HG03378 (cell line): Measurements from ENCODE around the gene PTPRR.

Source experiments
- ATAC-seq: cut with Tn5 transposase; IDR thresholded peaks from one replicate; pipeline ENCODE4 v1.9.1; 2021; ENCODE audit warnings: mild to moderate bottlenecking, moderate library complexity; ENCODE audit not compliant: unreplicated experiment

The PTPRR gene

DNA sequence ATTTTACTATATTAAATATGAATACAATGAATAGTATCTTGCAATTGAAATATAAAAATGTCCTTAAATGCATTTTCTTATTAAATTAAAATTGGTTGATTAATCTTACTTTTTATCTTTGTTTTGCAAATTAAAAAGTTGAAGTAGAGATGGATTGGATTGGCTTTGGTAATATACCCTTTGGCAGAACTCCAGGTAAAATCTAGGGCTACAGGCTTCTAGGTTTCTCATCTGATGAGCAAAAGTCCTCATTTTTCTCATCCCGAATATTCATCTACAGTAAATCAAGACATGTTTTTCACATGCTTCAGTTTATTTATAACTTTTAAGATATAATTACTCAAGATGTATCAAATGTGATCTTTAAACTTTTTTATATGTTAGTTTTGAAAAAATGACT lies 2.2 kb downstream of the PTPRR start:
- no peak for ATAC-seq

DNA sequence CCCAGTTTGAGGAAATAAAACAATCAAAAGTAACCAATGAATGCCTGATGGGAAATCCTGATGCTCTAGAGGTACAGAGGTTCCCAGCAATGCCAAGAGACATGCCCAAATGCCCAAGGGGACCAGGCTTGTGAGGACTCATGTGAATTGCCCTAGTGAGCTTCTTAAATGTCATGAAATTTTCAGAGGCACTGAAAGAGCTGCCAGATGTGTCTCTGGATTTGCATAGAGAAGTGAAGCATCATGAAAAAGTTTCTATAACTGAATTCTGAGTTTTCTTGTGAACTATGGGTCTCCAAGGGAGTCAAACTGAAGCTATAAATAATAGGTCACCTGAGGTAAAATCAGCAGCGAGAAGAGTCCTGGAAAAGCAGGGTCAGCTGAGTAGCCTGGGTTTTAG lies 9.9 kb downstream of the PTPRR start:
- ATAC-seq, result no peak

DNA sequence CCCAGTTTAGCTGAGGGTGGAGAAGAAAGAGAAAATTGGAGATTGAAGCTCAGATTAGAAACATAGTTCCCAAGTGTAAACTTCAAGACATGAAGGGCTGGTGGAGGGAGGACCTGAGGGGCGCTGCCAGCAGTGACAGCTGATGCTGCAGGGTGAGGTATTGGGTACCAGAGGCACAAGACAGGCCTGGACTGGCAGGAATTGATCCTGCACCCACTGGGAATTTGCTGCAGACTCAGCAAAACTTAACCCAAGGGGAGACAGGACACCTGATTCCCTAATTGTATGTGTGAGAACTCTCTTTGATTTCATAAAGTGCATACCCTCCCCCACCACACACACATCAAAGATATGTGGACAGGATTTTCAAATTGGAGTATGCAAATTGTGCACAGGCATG lies 11.6 kb downstream of the PTPRR start:
- ATAC-seq, result no peak

DNA sequence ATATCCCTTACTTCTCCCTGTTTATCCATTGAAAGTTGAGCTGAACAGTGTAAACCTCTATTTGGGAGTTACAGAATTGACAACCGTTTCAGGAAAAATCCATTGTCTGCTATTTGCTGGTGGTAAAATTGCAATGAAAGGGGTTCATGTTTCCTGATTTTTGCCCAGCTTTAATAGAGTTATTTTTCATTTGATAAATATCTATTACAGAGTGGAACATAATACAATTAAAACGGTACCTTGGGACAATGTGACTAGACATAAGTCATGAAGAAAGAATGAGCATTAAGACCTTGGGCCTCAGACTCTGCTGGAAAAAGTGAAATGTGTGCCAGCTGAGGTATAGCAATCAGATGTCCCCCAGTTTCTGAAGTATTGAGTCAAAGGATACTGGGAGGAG lies 13.1 kb downstream of the PTPRR start:
- ATAC-seq, result no peak

DNA sequence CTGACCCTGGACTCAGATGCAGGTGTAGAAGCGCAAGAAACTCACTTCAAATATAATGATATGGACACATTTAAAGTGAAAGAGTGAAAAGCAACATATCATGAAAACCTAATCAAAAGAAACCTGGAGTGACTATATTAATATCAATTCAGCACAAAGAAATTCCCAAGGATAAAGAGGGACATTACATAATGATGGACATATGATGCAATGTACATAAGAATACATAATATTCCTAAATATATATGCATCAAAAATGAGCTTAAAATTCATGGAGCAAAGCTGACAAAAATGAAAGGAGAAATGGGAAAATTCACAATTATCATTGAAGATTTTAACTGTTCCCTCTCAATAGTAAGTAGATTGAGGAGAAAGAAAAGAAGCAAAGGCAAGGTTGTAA lies 24.6 kb downstream of the PTPRR start:
- no peak for ATAC-seq

DNA sequence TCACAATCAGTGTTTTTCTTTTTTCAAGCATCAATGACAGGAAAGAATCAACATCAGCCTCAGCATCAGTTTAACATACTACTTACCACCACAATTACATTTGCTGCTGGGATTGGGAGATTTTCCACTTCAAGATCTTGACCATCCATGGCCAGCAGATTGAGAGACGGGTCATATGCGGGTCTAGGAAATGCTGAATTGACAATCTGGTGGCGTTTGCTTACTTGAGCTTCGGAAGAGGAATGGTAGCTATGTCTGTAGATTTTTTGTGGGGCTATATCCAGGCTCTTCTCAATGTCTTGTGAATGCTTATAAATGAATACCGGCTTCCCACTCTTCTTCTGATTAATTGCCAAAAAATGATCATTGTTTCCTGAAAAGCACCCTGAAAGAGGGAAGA lies 27.9 kb downstream of the PTPRR start:
- no peak for ATAC-seq

DNA sequence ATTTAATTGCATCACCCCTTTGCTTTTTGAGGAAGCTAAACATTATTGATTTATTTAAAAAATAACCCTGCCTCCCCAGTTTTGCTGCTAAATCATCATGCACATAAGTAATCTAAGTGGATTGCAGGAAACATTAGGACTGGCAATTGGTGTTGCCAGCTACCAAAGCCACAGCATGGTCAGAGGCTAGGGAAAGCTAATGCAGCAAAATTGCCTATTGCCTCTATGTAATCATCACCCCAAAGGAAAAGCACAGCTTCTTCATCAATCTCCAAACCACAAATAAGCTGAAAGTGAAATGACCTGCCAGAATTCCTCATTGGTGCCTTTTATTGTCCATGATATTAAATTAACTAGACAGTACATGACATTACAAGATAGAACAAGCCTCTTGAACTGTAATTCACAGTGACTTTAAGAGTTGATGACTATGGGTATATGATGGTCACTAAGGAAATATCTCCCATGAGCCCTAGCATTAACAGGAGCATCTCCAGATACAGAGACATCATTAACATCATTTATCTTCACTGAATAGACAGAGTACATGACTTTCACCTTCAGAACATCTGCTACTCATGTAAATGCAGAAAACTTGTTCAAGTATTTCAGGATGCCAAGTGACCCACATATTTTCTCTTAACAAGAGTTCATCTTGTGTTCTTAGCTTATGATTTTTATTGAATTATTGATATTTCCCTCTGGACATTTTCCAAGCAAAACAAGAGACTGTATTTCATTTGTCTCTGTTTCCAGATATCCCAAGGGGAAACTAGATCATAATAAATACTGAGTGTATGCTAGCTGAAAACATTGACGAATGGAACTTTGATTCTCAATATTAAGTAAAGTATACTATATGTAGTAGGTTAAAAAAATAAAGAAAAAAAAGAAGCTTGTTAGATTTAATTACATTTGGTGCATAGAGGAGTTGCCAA lies 29.4 kb downstream of the PTPRR start:
- ATAC-seq, result no peak

DNA sequence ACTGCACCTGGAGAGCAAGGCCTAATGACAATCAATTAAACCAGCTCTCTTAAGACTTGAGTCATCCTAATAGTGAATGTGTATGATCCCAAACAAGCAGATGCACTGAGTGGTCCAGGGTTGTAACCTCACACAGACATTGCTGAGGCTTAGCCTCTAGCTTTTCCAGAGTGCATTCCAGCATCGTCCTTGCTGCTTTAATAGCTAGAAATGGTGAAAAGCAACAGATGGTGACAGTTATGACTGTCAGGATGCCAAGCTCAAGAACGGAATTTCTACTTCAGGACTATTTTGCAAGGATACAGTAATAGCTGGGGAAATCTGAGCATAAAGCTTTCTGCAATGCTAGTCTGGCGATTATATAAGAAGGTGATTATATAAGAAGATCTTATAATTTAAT lies 34.6 kb downstream of the PTPRR start:
- ATAC-seq, result no peak

DNA sequence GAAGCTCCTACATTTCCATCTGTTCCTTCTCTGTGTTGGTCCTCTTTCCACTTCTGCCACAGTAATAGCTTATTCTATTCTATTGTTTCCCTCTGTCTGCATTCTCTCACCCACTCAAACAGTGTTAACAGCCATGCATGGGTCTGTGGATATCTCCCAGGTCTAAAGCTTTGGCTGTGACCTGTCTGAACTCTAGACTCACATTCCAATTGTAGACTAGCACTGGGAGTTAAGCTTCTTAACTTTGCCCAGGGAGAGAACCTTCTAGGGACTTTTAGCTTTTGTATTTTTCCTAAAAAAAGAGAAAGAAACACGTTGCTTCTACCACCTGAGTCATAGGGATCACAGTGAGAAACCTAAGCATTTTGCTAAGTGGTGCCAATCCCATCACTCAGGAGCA lies 36.7 kb downstream of the PTPRR start:
- ATAC-seq, result no peak

DNA sequence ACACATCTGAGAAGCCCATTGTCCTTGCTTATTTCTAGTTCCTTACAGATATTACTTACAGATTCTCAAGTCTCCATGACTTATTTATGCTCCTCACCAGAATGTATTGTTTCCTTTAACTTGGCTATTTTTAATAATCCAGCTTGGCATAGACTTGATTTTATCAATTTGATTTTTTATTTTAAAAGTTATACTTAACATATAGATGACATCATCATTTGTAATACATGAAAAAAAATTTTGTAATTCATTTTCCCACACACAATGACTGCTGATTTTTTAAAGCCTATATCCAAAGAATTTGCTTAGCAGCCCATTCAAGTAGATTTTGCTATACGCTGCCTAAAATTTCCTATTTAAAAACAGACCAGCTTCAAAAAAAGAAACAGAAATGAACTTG lies 39.8 kb downstream of the PTPRR start:
- ATAC-seq, result no peak

DNA sequence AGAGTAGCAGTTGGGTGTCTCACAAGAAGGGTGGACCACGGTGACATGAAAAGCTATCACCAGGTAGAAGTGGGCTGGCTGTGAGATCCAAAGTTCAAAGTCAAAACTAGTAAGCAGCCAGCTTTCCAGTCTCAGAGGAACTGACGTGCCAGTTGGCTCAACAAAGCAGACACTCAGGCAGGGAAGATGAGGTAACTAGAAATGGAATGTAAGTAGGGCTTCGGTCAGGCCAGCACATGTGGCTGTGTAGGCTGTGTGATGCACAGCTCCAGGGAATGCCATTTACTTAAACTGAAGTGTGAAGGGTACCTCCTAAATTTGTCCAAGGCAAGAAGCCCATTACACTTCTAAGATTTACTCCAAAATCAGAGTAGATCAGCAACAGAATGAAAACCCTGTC lies 43.6 kb downstream of the PTPRR start:
- no peak for ATAC-seq

DNA sequence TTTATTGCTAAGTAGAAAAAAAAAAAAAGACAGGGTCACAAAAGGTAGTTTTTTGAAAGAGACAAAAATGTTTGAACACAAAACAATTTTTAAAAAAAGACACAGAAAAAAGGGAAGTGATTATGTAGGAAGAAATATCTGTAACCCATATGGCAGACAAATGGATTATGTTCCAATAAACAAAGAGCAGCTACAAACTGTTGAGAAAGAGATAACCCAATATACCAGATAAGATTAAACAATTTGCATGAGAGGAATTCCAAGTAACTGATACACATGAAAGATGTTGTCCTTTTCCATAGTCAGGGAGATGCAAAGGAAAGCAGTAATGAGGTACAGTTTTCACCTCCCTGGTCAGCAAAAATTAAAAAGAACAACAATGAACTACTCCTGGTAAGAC lies 44.9 kb downstream of the PTPRR start:
- no peak for ATAC-seq

DNA sequence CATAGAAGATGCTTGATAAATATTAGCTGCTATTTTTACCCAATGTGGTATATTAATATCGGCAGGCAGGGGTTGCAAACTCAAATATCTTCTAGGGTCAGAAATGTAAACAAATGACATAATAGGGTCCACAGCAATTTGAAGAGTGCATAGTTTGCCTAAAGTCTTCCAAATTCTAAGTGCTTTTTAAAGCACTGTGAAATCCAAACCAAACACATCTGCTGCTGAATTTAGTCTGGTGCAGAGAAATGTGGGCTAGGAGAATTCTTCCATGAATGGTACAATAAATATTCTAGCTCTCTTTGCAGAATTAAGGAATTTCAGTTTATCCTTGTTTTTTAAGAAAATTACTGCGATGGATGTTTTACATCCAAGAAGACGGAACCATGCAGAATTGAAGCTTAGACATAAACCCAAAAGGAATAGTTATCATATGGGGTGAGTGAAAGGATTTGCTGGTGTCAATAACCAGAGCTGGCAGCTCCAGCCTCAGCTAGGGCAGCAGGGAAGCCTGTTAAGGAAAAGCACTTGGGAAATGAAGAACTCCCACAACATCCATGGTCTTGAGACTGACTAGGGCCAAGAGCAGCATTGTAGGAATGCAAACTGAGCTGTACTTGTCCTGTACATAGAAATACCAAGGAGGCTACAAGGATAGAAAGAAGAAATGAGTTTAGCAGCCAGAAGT lies 65.5 kb downstream of the PTPRR start:
- no peak for ATAC-seq

DNA sequence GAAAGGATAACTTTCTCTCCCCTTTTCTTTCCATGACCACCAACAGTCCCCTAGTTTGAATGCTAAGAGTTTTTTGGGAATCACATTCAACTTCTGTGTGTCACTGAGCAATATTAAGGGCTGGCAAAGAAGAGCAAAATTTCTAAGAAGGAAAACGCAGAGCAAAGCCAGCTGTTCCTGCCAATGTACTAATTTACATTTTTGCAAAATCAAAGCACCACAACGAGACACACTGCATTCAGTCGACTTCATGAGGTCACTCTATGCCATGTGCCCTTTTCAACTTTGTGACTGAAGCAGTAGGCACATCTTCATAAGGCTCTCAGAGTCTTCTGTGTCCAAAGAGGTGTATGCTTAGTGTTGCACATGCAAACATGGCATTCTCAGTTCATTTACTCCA lies 66.4 kb downstream of the PTPRR start:
- no peak for ATAC-seq

DNA sequence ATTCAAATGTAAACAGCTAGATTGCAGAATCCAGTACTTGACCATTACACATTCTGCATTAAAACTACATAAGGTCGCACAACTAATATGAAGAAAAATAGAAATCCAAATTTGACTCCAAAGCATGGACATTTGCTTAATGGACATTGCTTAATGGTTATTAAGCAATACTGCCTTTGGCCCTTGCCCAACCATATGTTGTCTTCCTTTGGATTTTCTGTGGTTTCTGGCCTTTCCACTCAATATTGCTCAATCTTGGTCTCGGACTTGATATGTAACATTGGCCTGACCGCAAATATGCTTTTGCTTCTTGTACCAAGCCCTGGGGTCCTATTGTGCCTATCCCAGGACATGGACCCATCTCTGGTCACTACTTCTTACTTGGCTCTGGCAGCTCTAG lies 67.2 kb downstream of the PTPRR start:
- ATAC-seq, result no peak

DNA sequence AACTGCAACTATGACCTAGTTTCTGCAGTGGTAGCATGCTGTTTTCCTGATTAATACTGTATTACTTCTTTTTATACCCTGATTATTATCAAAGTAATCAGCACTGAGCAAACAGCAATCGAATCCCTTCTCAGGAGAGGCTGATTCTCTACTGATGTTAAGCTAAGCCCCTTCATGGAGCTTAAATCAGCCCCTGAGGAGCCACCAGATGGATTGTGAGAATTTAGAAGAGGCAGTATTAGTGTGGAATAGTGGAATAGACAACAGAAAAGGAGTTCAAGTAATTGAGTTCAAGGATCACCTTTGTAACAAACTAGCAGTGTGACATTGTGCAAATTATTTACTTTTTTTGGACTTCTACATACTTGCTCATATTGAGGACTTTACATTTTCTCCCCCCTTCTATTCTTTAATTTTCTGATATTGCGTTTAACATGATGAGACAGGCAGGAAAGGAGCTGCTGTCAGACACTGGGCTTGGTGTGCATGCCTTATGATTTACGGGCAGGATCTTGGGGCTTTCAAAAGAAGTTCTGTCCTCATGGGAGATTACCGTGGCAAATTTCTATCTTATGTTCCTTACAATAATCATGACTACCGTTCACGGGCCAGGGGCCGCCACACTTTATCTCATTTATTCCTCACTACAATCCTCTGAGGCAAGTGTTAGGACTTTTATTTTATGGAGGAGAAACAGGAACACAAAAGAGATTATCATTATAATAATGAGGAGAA lies 68.0 kb downstream of the PTPRR start:
- ATAC-seq, result no peak

DNA sequence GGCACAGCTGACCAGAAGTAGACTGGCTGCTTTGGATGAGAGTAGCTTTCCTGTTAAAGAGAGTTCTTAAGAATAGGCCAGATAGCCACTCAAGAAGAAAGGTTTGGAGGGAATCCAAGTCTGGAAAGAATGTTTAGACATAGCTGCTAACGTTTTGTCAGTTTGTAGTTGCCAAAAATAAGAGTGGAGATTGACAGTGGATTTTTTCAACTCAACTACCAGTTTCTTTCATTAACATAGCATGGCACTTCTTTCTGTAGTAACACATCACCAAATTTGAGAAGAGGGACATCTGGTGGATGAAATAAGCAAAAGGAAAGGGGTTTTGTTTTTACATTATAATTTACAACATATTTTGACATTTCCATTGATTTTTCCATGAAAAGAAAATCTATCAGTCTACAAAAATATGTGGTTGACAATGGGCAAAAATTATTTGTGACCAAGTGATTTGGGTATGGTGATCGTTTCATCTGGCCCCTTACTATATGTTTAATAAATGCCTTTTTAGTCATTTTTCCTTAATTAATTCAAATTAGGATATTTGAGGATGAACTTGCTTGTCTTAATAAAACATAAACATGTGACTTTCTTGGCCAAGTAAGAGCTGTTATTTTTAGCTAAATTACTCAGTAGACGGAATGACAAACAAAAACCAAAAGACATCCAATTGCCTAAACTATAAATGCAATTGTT lies 71.1 kb downstream of the PTPRR start:
- ATAC-seq, result no peak

DNA sequence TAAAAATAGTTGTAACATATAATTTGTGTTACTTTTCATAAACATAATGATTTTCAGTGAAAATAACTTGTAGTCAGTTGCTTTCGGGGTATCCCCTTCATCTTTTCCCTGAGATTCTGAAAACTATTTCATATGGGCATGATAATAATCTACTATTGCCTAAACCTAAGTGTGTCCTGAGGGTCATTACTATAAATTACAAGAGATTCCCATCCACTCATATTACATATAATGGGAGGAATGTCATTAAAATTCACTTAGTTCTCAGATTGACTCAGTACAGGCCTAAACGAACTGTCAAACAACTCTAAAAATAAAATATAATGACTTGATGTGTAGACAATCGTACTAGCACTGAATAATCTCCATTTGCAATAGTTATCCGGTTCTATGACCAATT lies 72.7 kb downstream of the PTPRR start:
- no peak for ATAC-seq

DNA sequence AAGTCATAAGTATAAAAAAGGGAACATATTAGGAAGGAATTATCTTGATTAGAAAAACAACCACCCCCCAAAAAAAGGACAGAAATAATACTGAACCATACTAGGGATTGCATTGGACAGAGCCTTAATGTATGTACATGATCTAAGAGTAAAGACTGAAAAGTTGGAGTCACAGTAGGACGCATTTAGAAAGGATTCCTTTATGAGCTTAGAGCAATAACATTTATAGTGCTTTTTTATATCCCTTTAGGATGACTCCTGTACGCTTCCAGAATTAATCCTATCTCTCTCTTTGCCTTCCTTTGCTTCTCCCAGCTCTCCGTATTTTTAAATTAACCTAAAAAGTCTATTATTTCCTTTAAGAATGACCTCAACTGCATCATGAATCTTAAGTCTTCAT lies 75.3 kb downstream of the PTPRR start:
- no peak for ATAC-seq

DNA sequence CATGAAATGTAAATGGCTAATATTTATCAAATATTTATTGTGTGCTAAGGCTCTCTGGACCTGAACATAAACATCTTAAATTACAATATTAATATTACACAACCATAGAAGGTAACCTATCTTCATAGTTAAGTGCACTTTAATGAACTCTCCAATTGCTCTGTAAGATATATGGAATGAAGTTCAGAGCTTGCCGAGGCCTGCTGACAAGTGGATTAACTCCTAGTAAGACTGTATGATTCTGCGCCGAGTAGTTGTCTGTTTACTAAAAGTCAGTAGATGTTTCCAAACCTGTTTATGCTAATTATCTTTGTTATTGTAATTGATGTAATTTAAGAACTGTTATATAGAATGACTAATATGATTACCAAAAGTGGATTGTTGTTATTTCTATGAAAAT lies 77.2 kb downstream of the PTPRR start:
- ATAC-seq, result no peak

DNA sequence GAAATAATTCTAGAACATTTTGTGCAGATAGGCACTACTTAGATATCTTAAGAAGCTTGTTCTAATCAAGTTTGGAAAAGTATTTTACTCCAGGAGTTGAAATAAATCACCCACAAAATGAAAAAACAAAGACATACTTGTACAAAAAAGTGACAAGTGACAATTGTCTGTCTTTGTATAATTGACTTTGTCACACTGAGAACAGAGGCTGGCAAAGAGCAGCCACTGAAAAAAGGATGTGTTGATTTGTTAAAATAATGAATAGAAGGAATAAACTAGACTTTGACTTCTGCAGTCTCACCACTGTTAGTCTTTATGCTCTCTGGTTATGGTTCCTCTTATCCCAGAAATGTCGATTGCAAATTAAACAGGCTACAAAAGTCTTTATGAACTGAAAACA lies 77.6 kb downstream of the PTPRR start:
- no peak for ATAC-seq
